ENCODE data around the gene COL9A3. TPM values are rescaled to one million over a fixed set of nuclear protein-coding genes. Genes with fewer than 3 reads are reported as not detected.
A peak's percentile ranks its signal among the peaks of the same experiment; 100 is the strongest.

The COL9A3 gene
- total RNA-seq, 2 experiments from 2014 or later: not detected

DNA sequence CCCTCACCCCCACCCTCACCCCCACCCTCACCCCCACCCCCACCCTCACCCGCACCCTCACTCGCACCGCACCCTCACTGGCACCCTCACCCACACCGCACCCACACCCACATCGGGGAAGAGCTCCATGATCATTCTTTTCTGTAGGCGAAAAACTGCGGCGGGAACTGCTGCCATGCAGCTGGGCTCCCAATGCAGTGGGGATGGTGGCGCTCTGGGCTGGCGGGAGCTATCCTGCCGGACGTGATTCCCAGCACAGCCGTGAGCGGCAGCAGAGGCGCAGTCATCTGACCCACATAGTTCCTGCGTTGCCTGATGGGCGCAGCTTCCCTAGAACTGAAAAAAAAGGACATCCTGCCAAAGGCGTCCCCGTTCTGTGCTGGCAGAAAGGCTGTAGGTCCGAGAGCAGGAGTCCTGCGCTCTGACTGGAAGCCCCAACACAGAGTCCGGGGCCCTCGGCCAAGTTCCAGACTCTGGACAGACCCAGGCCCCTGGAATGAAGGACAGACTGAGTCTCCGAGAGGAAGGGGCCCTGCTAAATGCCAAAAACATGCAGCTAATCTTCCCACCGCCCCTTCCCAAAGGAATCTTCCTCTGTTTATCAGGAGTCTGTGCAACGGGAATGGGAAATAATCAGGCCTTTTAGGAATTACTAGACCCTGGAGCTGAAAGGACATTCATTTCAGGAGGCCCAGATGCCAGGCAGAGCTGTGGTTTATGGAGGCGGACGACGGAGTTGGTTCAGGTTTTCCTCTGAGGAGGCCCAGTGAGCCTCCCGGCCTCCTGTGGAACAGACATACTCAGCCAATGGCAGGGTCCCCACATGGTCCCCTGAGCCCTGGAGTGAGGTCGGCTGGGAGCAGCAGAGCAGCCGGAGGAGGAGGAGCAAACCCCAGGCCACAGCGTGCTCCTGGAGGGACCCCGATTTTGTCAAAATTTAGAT, 58.8 kb downstream of the COL9A3 start:
- no peaks in the 10 kb centered on the region for H3K9me3 Mint-ChIP-seq
- ChIA-PET POLR2A (interaction anchor here (1.1 to 3.0 kb wide), 3 partner anchors 12 to 43 kb away, joined by 3 to 16 read pairs (median 3); no protein-coding TSS in a partner anchor), CTCF (interaction anchor here (0.9 kb wide), 1 partner anchor 11 kb away, joined by 3 read pairs; no protein-coding TSS in a partner anchor)
- ATAC-seq (ENCODE audit: poor library complexity) (peak; percentile 46), DNase-seq (peak in 2 of 14 experiments; percentile 40 to 51)
- peak overlapping the region; percentile 34 for H3K4me3 Mint-ChIP-seq
- H3K9me3 ChIP-seq (ENCODE audit: control insufficient read depth in 1 of 2, insufficient read depth in 1 of 2, low read length in 2 of 2): no peaks in the 10 kb centered on the region
- H3K27ac ChIP-seq (ENCODE audit: low read depth in 1 of 2, low read length in 2 of 2): peak overlapping the region in 1 of 2 donors; percentile 25
- peaks cover 12% of the 10 kb centered on the region for H3K36me3 ChIP-seq (ENCODE audit: insufficient read depth, low read length)
- H3K4me1 Mint-ChIP-seq (ENCODE audit: low read depth): peaks cover 28% of the 10 kb centered on the region
- no peak for TF ChIP-seq CTCF (IDR thresholded peaks at IDR 0.05)
- H3K4me3 ChIP-seq (ENCODE audit: low read length): no peak overlapping the region
- H3K36me3 Mint-ChIP-seq (ENCODE audit: low read depth): peaks cover 7% of the 10 kb centered on the region
- H3K27me3 ChIP-seq (ENCODE audit: control insufficient read depth in 1 of 2, insufficient read depth in 2 of 2, low read length in 2 of 2): peaks cover 0 to 5% of the 10 kb centered on the region in 2 experiments
- H3K4me1 ChIP-seq (ENCODE audit: insufficient read depth, low read length): peaks cover 30% of the 10 kb centered on the region
- intact Hi-C loops (cut with DNase I, micrococcal nuclease): no loop called here
- peak overlapping the region; percentile 44 for H3K27ac Mint-ChIP-seq
- H3K27me3 Mint-ChIP-seq: no peaks in the 10 kb centered on the region

GRCh38 chr20:62876501-62876901, 59.7 kb downstream of the COL9A3 start:
- DNase-seq: peak in 1 of 14 experiments; percentile 25
- TF ChIP-seq CTCF (IDR thresholded peaks at IDR 0.05): no peak
- Histone ChIP-seq H3K27me3 (ENCODE audit: control insufficient read depth in 1 of 2, insufficient read depth in 2 of 2, low read length in 2 of 2) (peaks cover 0 to 5% of the 10 kb centered on the region in 2 experiments), H3K9me3 (ENCODE audit: control insufficient read depth in 1 of 2, insufficient read depth in 1 of 2, low read length in 2 of 2) (no peaks in the 10 kb centered on the region), H3K4me1 (ENCODE audit: insufficient read depth, low read length) (peaks cover 30% of the 10 kb centered on the region), H3K27ac (ENCODE audit: low read depth in 1 of 2, low read length in 2 of 2) (peak overlapping the region in 1 of 2 donors; percentile 25), H3K4me3 (ENCODE audit: low read length) (no peak overlapping the region), H3K36me3 (ENCODE audit: insufficient read depth, low read length) (peaks cover 14% of the 10 kb centered on the region)
- Mint-ChIP-seq H3K27ac (peak overlapping the region; percentile 44), H3K27me3 (no peaks in the 10 kb centered on the region), H3K36me3 (ENCODE audit: low read depth) (peaks cover 11% of the 10 kb centered on the region), H3K9me3 (no peaks in the 10 kb centered on the region), H3K4me3 (no peak overlapping the region), H3K4me1 (ENCODE audit: low read depth) (peaks cover 28% of the 10 kb centered on the region)
- ChIA-PET CTCF (no interaction called here), POLR2A (interaction anchor here (1.1 to 3.0 kb wide), 4 partner anchors 15 to 231 kb away, joined by 3 to 16 read pairs (median 3); no protein-coding TSS in a partner anchor)
- ATAC-seq (ENCODE audit: poor library complexity): no peak
- intact Hi-C loops (cut with DNase I, micrococcal nuclease): no loop called here

- TF ChIP-seq CTCF (IDR thresholded peaks at IDR 0.05): no peak
- ChIA-PET POLR2A (interaction anchor here (1.1 to 3.0 kb wide), 4 partner anchors 14 to 230 kb away, joined by 3 to 16 read pairs (median 3); no protein-coding TSS in a partner anchor), CTCF (no interaction called here)
- Mint-ChIP-seq H3K27ac (peak overlapping the region; percentile 61), H3K4me3 (peak overlapping the region; percentile 20), H3K27me3 (no peaks in the 10 kb centered on the region), H3K4me1 (ENCODE audit: low read depth) (peaks cover 28% of the 10 kb centered on the region), H3K36me3 (ENCODE audit: low read depth) (peaks cover 17% of the 10 kb centered on the region), H3K9me3 (no peaks in the 10 kb centered on the region)
- no peak overlapping the region for H3K4me3 ChIP-seq (ENCODE audit: low read length)
- H3K27ac ChIP-seq (ENCODE audit: low read depth in 1 of 2, low read length in 2 of 2): no peak overlapping the region
- DNase-seq (peak in 1 of 14 experiments; percentile 27), ATAC-seq (ENCODE audit: poor library complexity) (peak; percentile 44)
- peaks cover 0 to 5% of the 10 kb centered on the region in 2 experiments for H3K27me3 ChIP-seq (ENCODE audit: control insufficient read depth in 1 of 2, insufficient read depth in 2 of 2, low read length in 2 of 2)
- peaks cover 21% of the 10 kb centered on the region for H3K36me3 ChIP-seq (ENCODE audit: insufficient read depth, low read length)
- intact Hi-C loops (cut with DNase I, micrococcal nuclease): no loop called here
- peaks cover 30% of the 10 kb centered on the region for H3K4me1 ChIP-seq (ENCODE audit: insufficient read depth, low read length)
- H3K9me3 ChIP-seq (ENCODE audit: control insufficient read depth in 1 of 2, insufficient read depth in 1 of 2, low read length in 2 of 2): no peaks in the 10 kb centered on the region
These were observed 60.3 kb downstream of the COL9A3 start for GRCh38 chr20:62876902-62877816.
